Thyroid gland (tissue), 4 donors: ENCODE data around the gene MGLL.

Source experiments
- CTCF ChIP-seq, 6 experiments: fragments of 200-600 bp in 3 of 6; fragments of 450-650 bp in 3 of 6; sonication (generic) in 3 of 6; IDR thresholded peaks; one replicate each; pipeline ENCODE4 v1.5.1; 2016 to 2019; ENCODE audit warnings: antibody characterized with exemption in 6 of 6, mild to moderate bottlenecking in 2 of 6, inconsistent platforms in 1 of 6, moderate library complexity in 1 of 6
- POLR2A ChIP-seq, 2 donors: fragments of 450-650 bp; IDR thresholded peaks; one replicate each; pipeline ENCODE4 v1.6.1; 2017; ENCODE audit warnings: antibody characterized with exemption in 2 of 2, mild to moderate bottlenecking in 2 of 2, moderate library complexity in 1 of 2

GRCh38 chr3:127732303-127732702 is 90.0 kb downstream of the MGLL start:
- TF ChIP-seq POLR2A (IDR thresholded peaks at IDR 0.05): no peak
- no peak for TF ChIP-seq CTCF (IDR thresholded peaks at IDR 0.05)
